MM.1S (cell line): Measurements from ENCODE around the gene AGAP1.

Experiments used
- DNase-seq: peaks from one replicate; pipeline ENCODE4 v3.0.0-alpha.2; 2015
- H2AFZ ChIP-seq: fragments of 300-600 bp; sonication (generic); 2 replicates; pipeline ENCODE4 v1.6.0; 2016; ENCODE audit warnings: antibody characterized with exemption, low read length
- H3F3A ChIP-seq: fragments of 300-600 bp; sonication (generic); 2 replicates; pipeline ENCODE4 v1.6.1; 2016; ENCODE audit warnings: mild to moderate bottlenecking, antibody characterized with exemption, low read length, moderate library complexity, mixed read lengths; ENCODE audit not compliant: insufficient read depth
- H3K27ac ChIP-seq: fragments of 300-600 bp; sonication (generic); 2 replicates; pipeline ENCODE4 v1.5.1; 2016; ENCODE audit warnings: mild to moderate bottlenecking, low read length
- H3K27me3 ChIP-seq: fragments of 300-600 bp; sonication (generic); replicated peaks from 2 replicates; pipeline ENCODE4 v1.6.0; 2016; ENCODE audit warnings: low read length; ENCODE audit not compliant: insufficient read depth
- H3K36me3 ChIP-seq: fragments of 300-600 bp; sonication (generic); replicated peaks from 2 replicates; pipeline ENCODE4 v1.6.1; 2016; ENCODE audit warnings: mild to moderate bottlenecking, low read length, mixed read lengths; ENCODE audit not compliant: insufficient read depth
- H3K4me1 ChIP-seq: fragments of 300-600 bp; sonication (generic); 2 replicates; pipeline ENCODE4 v1.6.1; 2016; ENCODE audit warnings: low read length, mixed read lengths
- H3K4me2 ChIP-seq: fragments of 300-600 bp; sonication (generic); 2 replicates; pipeline ENCODE4 v1.6.0; 2016; ENCODE audit warnings: low read depth, low read length
- H3K4me3 ChIP-seq: fragments of 300-600 bp; sonication (generic); 2 replicates; pipeline ENCODE4 v1.5.1; 2016; ENCODE audit warnings: low read length, mixed read lengths
- H3K79me2 ChIP-seq: fragments of 300-600 bp; sonication (generic); 2 replicates; pipeline ENCODE4 v1.6.1; 2016; ENCODE audit warnings: mixed run types, low read length, mixed read lengths
- H3K9ac ChIP-seq: fragments of 300-600 bp; sonication (generic); 2 replicates; pipeline ENCODE4 v1.6.1; 2016; ENCODE audit warnings: low read length, mixed read lengths
- H3K9me2 ChIP-seq: fragments of 300-600 bp; sonication (generic); replicated peaks from 2 replicates; pipeline ENCODE4 v1.6.1; 2016; ENCODE audit warnings: mild to moderate bottlenecking, low read length, mixed read lengths; ENCODE audit not compliant: insufficient read depth
- H3K9me3 ChIP-seq: fragments of 300-600 bp; sonication (generic); replicated peaks from 2 replicates; pipeline ENCODE4 v1.6.1; 2016; ENCODE audit warnings: mild to moderate bottlenecking, low read length, mixed read lengths; ENCODE audit not compliant: insufficient read depth
- H4K20me1 ChIP-seq: fragments of 300-600 bp; sonication (generic); 2 replicates; pipeline ENCODE4 v1.6.1; 2016; ENCODE audit warnings: mild to moderate bottlenecking, low read length, moderate library complexity, mixed read lengths; ENCODE audit not compliant: insufficient read depth
- EZH2 ChIP-seq: fragments of 300-600 bp; sonication (generic); optimal IDR thresholded peaks from 2 replicates; pipeline ENCODE3; 2017; ENCODE audit warnings: low read depth, mild to moderate bottlenecking, antibody characterized with exemption, low read length, mixed read lengths
- EZH2phosphoT487 ChIP-seq: fragments of 300-600 bp; sonication (generic); IDR thresholded peaks from 2 replicates; pipeline ENCODE4 v1.6.1; 2018; ENCODE audit warnings: antibody characterized with exemption, low read length
- TF ChIP-seq, protein P1 (sequence below): fragments of 300-600 bp; sonication (generic); IDR thresholded peaks from 2 replicates; pipeline ENCODE4 v1.5.1; 2016; ENCODE audit warnings: antibody characterized with exemption, low read length, mixed read lengths

Gene AGAP1

DNA sequence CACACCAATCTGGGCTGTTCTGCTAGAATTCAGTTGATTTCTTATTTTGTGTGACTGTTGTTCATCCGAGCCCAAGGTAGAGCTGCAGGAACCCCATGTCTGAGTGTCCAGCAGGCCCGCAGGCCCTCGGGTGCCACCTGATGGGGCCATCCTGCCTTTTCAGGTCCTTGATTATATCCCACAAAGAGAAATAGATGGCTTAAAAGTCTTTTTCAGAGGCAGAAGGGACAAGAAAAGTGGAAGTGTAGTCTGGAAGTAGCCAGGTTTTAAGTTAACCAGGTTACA lies 52.2 kb downstream of the AGAP1 start:
- Histone ChIP-seq H3K9me2 (no peaks in the 10 kb centered on the region), H3K27me3 (no peaks in the 10 kb centered on the region), H3K9me3 (no peaks in the 10 kb centered on the region), H2AFZ (no peak overlapping the region), H3K4me2 (no peak overlapping the region), H3K4me3 (no peak overlapping the region), H3K4me1 (peaks cover 36% of the 10 kb centered on the region), H3K36me3 (no peaks in the 10 kb centered on the region), H4K20me1 (no peaks in the 10 kb centered on the region), H3F3A (no peaks in the 10 kb centered on the region; the same call in 1 of the 2 replicates), H3K9ac (no peak overlapping the region), H3K27ac (peak overlapping the region; percentile 46; the same call in 1 of the 2 replicates), H3K79me2 (peaks cover 92% of the 10 kb centered on the region)
- no peak for DNase-seq
- TF ChIP-seq EZH2phosphoT487 (no peak), EZH2 (no peak)
- TF ChIP-seq, protein P1, sequence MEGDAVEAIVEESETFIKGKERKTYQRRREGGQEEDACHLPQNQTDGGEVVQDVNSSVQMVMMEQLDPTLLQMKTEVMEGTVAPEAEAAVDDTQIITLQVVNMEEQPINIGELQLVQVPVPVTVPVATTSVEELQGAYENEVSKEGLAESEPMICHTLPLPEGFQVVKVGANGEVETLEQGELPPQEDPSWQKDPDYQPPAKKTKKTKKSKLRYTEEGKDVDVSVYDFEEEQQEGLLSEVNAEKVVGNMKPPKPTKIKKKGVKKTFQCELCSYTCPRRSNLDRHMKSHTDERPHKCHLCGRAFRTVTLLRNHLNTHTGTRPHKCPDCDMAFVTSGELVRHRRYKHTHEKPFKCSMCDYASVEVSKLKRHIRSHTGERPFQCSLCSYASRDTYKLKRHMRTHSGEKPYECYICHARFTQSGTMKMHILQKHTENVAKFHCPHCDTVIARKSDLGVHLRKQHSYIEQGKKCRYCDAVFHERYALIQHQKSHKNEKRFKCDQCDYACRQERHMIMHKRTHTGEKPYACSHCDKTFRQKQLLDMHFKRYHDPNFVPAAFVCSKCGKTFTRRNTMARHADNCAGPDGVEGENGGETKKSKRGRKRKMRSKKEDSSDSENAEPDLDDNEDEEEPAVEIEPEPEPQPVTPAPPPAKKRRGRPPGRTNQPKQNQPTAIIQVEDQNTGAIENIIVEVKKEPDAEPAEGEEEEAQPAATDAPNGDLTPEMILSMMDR: no peak

DNA sequence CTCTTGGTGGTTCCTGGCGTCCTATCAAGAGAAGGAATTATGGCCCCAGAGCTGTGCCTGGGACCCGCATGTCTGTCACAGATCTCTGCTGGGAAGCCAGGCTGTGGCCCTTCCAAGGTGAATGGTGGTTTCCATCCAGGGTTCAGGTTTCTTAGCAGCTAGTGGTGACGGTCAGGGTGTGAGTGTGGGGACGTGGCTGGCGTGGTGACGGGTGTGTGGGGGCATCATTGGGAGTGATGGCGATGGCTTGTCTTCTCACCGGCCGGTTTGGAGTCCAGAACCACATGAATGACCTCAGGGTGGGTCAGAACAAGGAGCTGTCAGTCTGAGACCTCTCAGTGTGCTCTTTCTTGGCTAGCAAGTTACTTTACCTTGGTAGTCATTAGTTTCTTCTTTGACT lies 52.6 kb downstream of the AGAP1 start:
- no peaks in the 10 kb centered on the region for H3K27me3 ChIP-seq
- no peak overlapping the region for H3K27ac ChIP-seq
- H3K9me2 ChIP-seq: no peaks in the 10 kb centered on the region

DNA sequence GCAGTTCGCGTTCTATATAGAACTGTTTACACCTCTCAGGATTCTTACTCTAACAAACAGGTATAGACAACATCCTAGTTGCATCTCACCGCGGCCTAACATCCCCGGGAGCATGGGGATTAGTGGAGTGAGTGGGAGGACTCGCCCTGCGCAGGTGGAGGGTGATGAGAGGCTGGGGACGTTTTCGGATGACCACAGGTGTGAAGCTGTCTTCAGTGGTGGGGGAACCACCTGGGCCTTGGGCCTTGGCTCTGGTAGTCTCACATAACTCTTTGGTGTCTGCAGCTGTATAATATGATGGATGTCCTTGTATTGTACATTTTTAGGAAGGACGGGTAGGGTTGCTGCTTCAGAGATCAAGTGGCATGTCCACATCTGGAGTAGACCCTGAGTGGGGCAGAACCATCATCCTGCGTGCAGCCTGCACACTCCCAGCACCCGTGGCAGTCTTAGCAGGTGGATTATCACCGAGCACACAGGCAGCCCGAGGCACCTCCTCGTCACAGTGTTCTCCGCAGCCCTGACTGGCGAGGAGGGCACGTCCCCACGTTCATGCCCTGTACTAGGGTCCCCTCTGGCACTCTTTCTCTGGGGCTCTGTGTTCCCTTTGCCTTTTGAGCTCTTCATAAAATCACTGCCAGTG lies 56.0 kb downstream of the AGAP1 start:
- Histone ChIP-seq H3K36me3 (no peaks in the 10 kb centered on the region), H3K9ac (no peak overlapping the region), H3F3A (peaks cover 24% of the 10 kb centered on the region), H3K79me2 (peaks cover 87% of the 10 kb centered on the region), H3K27me3 (no peaks in the 10 kb centered on the region), H4K20me1 (no peaks in the 10 kb centered on the region), H3K27ac (no peak overlapping the region), H3K9me2 (no peaks in the 10 kb centered on the region), H3K4me2 (no peak overlapping the region), H3K4me3 (no peak overlapping the region), H3K4me1 (peaks cover 52% of the 10 kb centered on the region), H2AFZ (no peak overlapping the region), H3K9me3 (no peaks in the 10 kb centered on the region)
- DNase-seq: no peak
- TF ChIP-seq, protein P1: no peak
- no peak for TF ChIP-seq EZH2
- no peak for TF ChIP-seq EZH2phosphoT487

More for the DNA sequence above, 52.6 kb downstream of the AGAP1 start:
- no peak for DNase-seq
- no peak overlapping the region for H3K4me2 ChIP-seq
- H3K36me3 ChIP-seq: no peaks in the 10 kb centered on the region
- no peaks in the 10 kb centered on the region for H3K9me3 ChIP-seq
- no peaks in the 10 kb centered on the region for H4K20me1 ChIP-seq
- H3K4me1 ChIP-seq: peaks cover 39% of the 10 kb centered on the region
- H3K9ac ChIP-seq: no peak overlapping the region
- H3K4me3 ChIP-seq: no peak overlapping the region
- peaks cover 2% of the 10 kb centered on the region for H3F3A ChIP-seq
- no peak overlapping the region for H2AFZ ChIP-seq
- peaks cover 93% of the 10 kb centered on the region for H3K79me2 ChIP-seq
- TF ChIP-seq EZH2phosphoT487 (no peak), EZH2 (no peak)
- TF ChIP-seq, protein P1: no peak
